Measurements from ENCODE around the gene TPM1.

Gene TPM1

DNA sequence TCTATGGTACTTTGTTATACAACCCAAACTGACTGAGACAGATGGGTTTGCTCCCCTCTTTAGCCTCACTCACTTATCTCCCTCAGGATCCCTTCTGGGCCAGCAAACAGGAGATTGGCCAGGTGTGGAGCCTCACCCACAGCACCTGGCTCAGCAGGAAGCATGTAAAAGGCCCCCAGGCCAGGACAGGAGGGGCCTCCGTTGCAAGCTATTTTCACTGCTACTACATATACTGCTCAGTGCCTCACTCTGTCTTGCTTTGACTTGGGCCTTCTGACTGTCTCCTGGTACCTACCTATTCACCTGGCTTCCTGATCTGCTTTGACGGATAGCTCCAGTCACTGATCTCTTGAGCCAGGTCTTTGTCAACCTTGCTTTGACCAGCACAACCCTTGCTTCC, 20.4 kb upstream of the TPM1 start:
- TF ChIP-seq, protein P1, sequence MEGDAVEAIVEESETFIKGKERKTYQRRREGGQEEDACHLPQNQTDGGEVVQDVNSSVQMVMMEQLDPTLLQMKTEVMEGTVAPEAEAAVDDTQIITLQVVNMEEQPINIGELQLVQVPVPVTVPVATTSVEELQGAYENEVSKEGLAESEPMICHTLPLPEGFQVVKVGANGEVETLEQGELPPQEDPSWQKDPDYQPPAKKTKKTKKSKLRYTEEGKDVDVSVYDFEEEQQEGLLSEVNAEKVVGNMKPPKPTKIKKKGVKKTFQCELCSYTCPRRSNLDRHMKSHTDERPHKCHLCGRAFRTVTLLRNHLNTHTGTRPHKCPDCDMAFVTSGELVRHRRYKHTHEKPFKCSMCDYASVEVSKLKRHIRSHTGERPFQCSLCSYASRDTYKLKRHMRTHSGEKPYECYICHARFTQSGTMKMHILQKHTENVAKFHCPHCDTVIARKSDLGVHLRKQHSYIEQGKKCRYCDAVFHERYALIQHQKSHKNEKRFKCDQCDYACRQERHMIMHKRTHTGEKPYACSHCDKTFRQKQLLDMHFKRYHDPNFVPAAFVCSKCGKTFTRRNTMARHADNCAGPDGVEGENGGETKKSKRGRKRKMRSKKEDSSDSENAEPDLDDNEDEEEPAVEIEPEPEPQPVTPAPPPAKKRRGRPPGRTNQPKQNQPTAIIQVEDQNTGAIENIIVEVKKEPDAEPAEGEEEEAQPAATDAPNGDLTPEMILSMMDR (IDR thresholded peaks at IDR 0.05; ENCODE audit: low read depth, low read length, missing control alignments) = no peak
- in situ Hi-C loops (cut with HindIII; ENCODE audit: low sequenced_read_pairs) = no loop called here
- H3K4me3 ChIP-seq (ENCODE audit: low read depth, low read length) = no peak overlapping the region
- no peak for DNase-seq (ENCODE audit: low read depth)

DNA sequence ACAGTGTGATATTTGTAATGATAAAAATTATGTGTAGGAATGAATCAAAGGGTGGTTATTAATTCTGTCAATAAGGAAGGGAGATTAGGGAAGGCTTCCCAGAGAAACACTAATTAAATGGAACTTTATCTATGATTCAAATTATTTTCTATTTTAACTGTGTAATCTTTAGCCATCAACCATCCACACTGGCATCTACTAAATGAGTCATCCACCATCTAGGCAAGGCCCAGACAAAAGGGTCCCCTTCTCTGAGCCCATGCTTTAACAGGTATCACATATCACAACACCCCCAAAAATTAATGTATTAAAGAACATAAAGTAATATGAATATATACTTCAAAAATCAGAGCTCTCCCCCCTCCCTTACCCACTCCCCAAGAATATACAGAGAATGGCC, 19.9 kb upstream of the TPM1 start:
- TF ChIP-seq, protein P1 (IDR thresholded peaks at IDR 0.05; ENCODE audit: low read depth, low read length, missing control alignments) = no peak
- in situ Hi-C loops (cut with HindIII; ENCODE audit: low sequenced_read_pairs) = no loop called here
- H3K4me3 ChIP-seq (ENCODE audit: low read depth, low read length) = no peak overlapping the region
- DNase-seq (ENCODE audit: low read depth) = no peak

DNA sequence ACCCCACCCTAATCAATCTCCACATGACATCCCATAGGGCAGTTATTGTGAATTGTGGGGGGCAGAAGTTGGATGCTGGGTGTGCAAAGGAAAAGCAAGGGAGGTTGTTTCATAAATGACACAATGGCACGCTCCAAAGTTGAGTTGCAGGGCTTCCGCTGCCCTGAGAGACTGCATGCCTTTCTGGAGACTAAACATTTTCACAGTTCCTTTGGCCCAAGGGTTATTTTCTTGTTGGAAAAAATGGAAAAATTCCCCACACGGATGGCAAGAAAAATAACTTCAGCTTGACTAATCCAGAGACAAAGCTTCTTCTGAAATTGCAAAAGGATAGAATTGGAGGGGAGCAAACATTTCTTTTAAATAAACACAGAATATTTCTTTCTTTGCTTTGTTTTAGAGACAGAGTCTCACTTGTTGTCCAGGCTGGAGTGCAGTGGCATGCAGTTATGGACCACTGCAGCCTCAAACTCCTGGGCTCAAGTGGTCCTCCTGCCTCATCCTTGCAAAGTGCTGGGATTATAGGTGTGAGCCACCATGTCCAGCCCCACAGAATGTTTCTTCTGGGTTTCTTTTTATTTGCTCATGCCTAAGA, 19.1 kb upstream of the TPM1 start:
- in situ Hi-C loops (cut with HindIII; ENCODE audit: low sequenced_read_pairs) = no loop called here
- TF ChIP-seq, protein P1 (IDR thresholded peaks at IDR 0.05; ENCODE audit: low read depth, low read length, missing control alignments) = no peak
- no peak for DNase-seq (ENCODE audit: low read depth)
- no peak overlapping the region for H3K4me3 ChIP-seq (ENCODE audit: low read depth, low read length)

DNA sequence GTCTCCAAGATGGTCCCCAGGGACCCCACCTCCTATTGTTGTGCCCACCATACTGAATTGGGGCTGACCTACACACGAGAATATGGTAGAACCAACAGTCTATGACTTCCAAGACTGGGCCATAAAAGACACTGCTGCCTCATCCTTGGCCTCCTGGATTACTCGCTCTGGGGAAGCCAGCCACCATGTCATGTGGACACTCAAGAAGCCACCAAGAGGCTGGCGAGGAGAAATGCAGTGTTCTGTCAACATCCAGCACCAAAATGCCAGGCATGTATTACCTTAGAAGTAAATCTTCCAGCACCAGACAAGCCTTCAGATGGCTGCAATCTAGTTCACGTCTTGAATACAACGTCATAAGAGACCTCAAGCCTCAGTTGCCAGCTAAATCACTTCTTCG, 17.1 kb upstream of the TPM1 start:
- H3K4me3 ChIP-seq (ENCODE audit: low read depth, low read length) = no peak overlapping the region
- in situ Hi-C loops (cut with HindIII; ENCODE audit: low sequenced_read_pairs) = no loop called here
- TF ChIP-seq, protein P1 (IDR thresholded peaks at IDR 0.05; ENCODE audit: low read depth, low read length, missing control alignments) = no peak
- no peak for DNase-seq (ENCODE audit: low read depth)

DNA sequence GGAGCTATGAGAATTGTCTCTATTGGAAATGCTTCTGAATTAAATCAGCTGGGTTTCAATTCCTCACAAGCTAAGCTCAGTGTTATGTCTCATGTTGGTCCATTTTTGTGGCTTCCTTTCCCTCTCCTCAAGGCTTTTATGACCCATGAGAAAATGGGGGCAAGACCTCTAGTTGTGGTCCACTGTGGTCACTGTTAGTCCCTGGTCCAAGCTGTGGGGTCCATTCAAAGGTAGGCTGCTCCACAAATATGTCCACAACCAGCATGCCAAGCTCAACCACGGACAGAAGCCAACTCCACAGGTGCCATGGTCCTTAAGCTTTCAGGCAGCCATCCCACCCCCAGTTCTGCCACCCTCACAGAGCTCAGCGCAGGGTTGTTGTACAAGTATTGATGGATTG, 14.9 kb upstream of the TPM1 start:
- TF ChIP-seq, protein P1 (IDR thresholded peaks at IDR 0.05; ENCODE audit: low read depth, low read length, missing control alignments) = no peak
- DNase-seq (ENCODE audit: low read depth) = no peak
- no peak overlapping the region for H3K4me3 ChIP-seq (ENCODE audit: low read depth, low read length)
- in situ Hi-C loops (cut with HindIII; ENCODE audit: low sequenced_read_pairs) = no loop called here

DNA sequence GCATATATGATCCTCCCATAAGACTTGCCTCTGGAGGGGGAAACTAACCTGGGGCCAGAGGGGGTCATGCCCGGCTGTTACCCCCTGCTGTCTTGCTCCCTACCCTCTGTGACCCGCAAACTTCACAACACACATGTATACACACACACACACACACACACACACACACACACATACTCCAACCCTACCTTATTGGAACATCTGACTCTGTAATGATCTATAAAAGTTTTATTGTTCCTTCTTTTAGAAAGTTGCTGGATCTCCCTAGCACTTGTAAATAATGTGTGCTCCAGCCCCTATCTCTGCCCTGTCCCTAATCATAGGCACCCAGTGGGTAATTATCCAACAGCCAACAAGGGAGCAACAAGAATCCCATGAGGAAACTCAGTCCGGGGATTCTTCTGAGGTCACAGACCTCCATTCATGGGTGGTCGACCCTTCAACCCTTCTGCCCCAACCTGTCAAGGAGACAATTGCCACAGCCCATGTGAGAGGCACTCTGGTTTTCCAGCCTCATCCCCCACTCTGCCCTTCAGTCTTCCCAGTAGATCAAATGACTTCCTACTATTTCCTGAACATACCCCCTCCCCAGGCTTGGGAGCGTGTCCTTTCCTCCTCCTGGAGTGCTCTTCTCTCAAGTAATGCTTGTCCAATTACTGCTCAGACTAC, 14.0 kb upstream of the TPM1 start:
- DNase-seq (ENCODE audit: low read depth) = no peak
- in situ Hi-C loops (cut with HindIII; ENCODE audit: low sequenced_read_pairs) = no loop called here
- TF ChIP-seq, protein P1 (IDR thresholded peaks at IDR 0.05; ENCODE audit: low read depth, low read length, missing control alignments) = no peak
- H3K4me3 ChIP-seq (ENCODE audit: low read depth, low read length) = no peak overlapping the region

Measured in astrocyte of the cerebellum (primary cell).